Keratinocyte (primary cell): ENCODE measurements around the gene CIB1. TPM values are rescaled to one million over a fixed set of nuclear protein-coding genes. Genes with fewer than 3 reads are reported as not detected.

Experiments
- DNase-seq: peaks from one replicate; pipeline ENCODE4 v3.0.0-alpha.2; 2011; ENCODE audit warnings: low read depth, missing footprints, low spot score
- FAIRE-seq: peaks from 2 replicates; lab custom pipeline; 2011; peaks lifted over from hg19 to GRCh38; lab: Jason Lieb, UNC
- H2AFZ ChIP-seq: 2 replicates; pipeline ENCODE4 v1.6.0; 2012; ENCODE audit warnings: low read length, control low read depth, inconsistent platforms; ENCODE audit not compliant: control insufficient read depth
- H3K27ac ChIP-seq: 2 replicates; pipeline ENCODE4 v1.5.1; 2011; ENCODE audit warnings: low read length; ENCODE audit not compliant: control insufficient read depth, insufficient read depth
- H3K27me3 ChIP-seq: 3 replicates; pipeline ENCODE4 v1.6.0; 2011; ENCODE audit warnings: low read length; ENCODE audit not compliant: control insufficient read depth, insufficient read depth; ENCODE audit errors: extremely low read depth
- H3K36me3 ChIP-seq, 2 experiments: 2 replicates in 1 of 2; 3 replicates in 1 of 2; pipeline ENCODE4 v1.5.1; 2011; ENCODE audit warnings: low read length in 2 of 2, mild to moderate bottlenecking in 1 of 2; ENCODE audit not compliant: control insufficient read depth in 2 of 2, insufficient read depth in 2 of 2; ENCODE audit errors: extremely low read depth in 1 of 2
- H3K4me1 ChIP-seq: 3 replicates; pipeline ENCODE4 v1.5.1; 2011; ENCODE audit warnings: low read length; ENCODE audit not compliant: control insufficient read depth, insufficient read depth; ENCODE audit errors: extremely low read depth
- H3K4me2 ChIP-seq: 3 replicates; pipeline ENCODE4 v1.6.0; 2011; ENCODE audit warnings: low read depth, low read length; ENCODE audit not compliant: control insufficient read depth, insufficient read depth; ENCODE audit errors: extremely low read depth
- H3K4me3 ChIP-seq, 3 experiments: fragments of 200-600 bp in 1 of 3; sonication (generic) in 1 of 3; 2 replicates in 2 of 3; 3 replicates in 1 of 3; pipeline ENCODE4 v1.5.1; 2011 to 2016; ENCODE audit warnings: low read length in 3 of 3, mild to moderate bottlenecking in 3 of 3, control low read depth in 2 of 3, inconsistent platforms in 1 of 3, low read depth in 1 of 3, mixed read lengths in 1 of 3, mixed run types in 1 of 3, moderate library complexity in 1 of 3; ENCODE audit not compliant: control insufficient read depth in 2 of 3, insufficient read depth in 2 of 3; ENCODE audit errors: extremely low read depth in 1 of 3
- H3K79me2 ChIP-seq: 2 replicates; pipeline ENCODE4 v1.6.0; 2012; ENCODE audit warnings: low read length; ENCODE audit not compliant: control insufficient read depth, insufficient read depth
- H3K9ac ChIP-seq: 3 replicates; pipeline ENCODE4 v1.6.0; 2011; ENCODE audit warnings: low read length; ENCODE audit not compliant: control insufficient read depth, insufficient read depth; ENCODE audit errors: extremely low read depth
- H3K9me1 ChIP-seq: 3 replicates; pipeline ENCODE4 v1.6.0; 2011; ENCODE audit warnings: low read length; ENCODE audit not compliant: control insufficient read depth, insufficient read depth; ENCODE audit errors: extremely low read depth
- H3K9me3 ChIP-seq: 2 replicates; pipeline ENCODE4 v1.5.1; 2012; ENCODE audit warnings: low read depth, low read length; ENCODE audit not compliant: control insufficient read depth
- H4K20me1 ChIP-seq: 3 replicates; pipeline ENCODE4 v1.6.0; 2011; ENCODE audit warnings: low read length; ENCODE audit not compliant: control insufficient read depth, insufficient read depth; ENCODE audit errors: extremely low read depth
- CTCF ChIP-seq, 3 experiments: IDR thresholded peaks in 1 of 3; conservative IDR thresholded peaks in 1 of 3; optimal IDR thresholded peaks in 1 of 3; 2 replicates in 2 of 3; 3 replicates in 1 of 3; pipeline versions ENCODE3 to v1.5.1; 2011; ENCODE audit warnings: low read length in 3 of 3, mild to moderate bottlenecking in 3 of 3, moderate library complexity in 2 of 3, control low read depth in 1 of 3, inconsistent platforms in 1 of 3; ENCODE audit not compliant: insufficient read depth in 2 of 3; ENCODE audit errors: extremely low read depth in 1 of 3
- EZH2 ChIP-seq: IDR thresholded peaks from one replicate; pipeline ENCODE4 v1.6.1; 2012; ENCODE audit warnings: inconsistent platforms, mild to moderate bottlenecking, low read length, moderate library complexity
- dilution Hi-C: fragments of 300-500 bp; cut with MboI; formaldehyde crosslinking; loops from one replicate; pipeline ENCODE4 v1.7.0; 2020; ENCODE audit warnings: low sequenced_read_pairs; ENCODE audit not compliant: extremely low pct_ligation_motif_present
- polyA plus RNA-seq, 5 experiments: library from polyadenylated mRNA; depleted of rRNA in 3 of 5; stranded (reverse) in 3 of 5; stranded (forward) in 1 of 5; unstranded in 1 of 5; fragments of >200 nt; gene quantifications; 1 replicate in 1 of 5; 2 replicates in 3 of 5; 3 replicates in 1 of 5; pipeline versions ENCODE4 v1.2.1 to v1.2.3, GENCODE V29; 2011 to 2012; ENCODE audit warnings: missing spikeins in 2 of 5, low read depth in 1 of 5, low replicate concordance in 1 of 5

CIB1 gene
- polyA plus RNA-seq, 1 donor (not counting 4 experiments of a cell fraction or from before 2014, with no cell fraction given): 70.9 TPM

GRCh38 chr15:90211009-90211408 is 22.7 kb downstream of the CIB1 start:
- H3K79me2 ChIP-seq: peaks cover 76% of the 10 kb centered on the region
- H3K27me3 ChIP-seq: no peaks in the 10 kb centered on the region
- DNase-seq (no peak), FAIRE-seq (no peak)
- H3K9me1 ChIP-seq: no peaks in the 10 kb centered on the region
- TF ChIP-seq CTCF (optimal IDR thresholded peaks at IDR 0.05 in 1 of 3, IDR thresholded peaks at IDR 0.05 in 1 of 3, conservative IDR thresholded peaks at IDR 0.05 in 1 of 3; ENCODE audit: extremely low read depth in 1 of 3, insufficient read depth in 2 of 3, low read length in 3 of 3) (no peak), EZH2 (no peak)
- H3K4me3 ChIP-seq: no peak overlapping the region
- peaks cover 64% of the 10 kb centered on the region for H3K4me1 ChIP-seq
- H4K20me1 ChIP-seq: no peaks in the 10 kb centered on the region
- H2AFZ ChIP-seq: no peak overlapping the region
- peak overlapping the region; percentile 98 for H3K27ac ChIP-seq
- no peaks in the 10 kb centered on the region for H3K9me3 ChIP-seq
- H3K9ac ChIP-seq: peak overlapping the region; percentile 88
- peaks cover 13 to 60% of the 10 kb centered on the region in 2 experiments for H3K36me3 ChIP-seq
- dilution Hi-C loops: no loop called here
- H3K4me2 ChIP-seq: peak overlapping the region; percentile 91

- no peak for FAIRE-seq
- no peaks in the 10 kb centered on the region for H4K20me1 ChIP-seq
- dilution Hi-C loops: no loop called here
- H2AFZ ChIP-seq: no peak overlapping the region
- peaks cover 13 to 60% of the 10 kb centered on the region in 2 experiments for H3K36me3 ChIP-seq
- DNase-seq: no peak
- no peaks in the 10 kb centered on the region for H3K9me3 ChIP-seq
- H3K4me3 ChIP-seq: no peak overlapping the region
- peaks cover 68% of the 10 kb centered on the region for H3K4me1 ChIP-seq
- H3K79me2 ChIP-seq: peaks cover 76% of the 10 kb centered on the region
- H3K27me3 ChIP-seq: no peaks in the 10 kb centered on the region
- peak overlapping the region; percentile 98 for H3K27ac ChIP-seq
- no peak for TF ChIP-seq CTCF (optimal IDR thresholded peaks at IDR 0.05 in 1 of 3, IDR thresholded peaks at IDR 0.05 in 1 of 3, conservative IDR thresholded peaks at IDR 0.05 in 1 of 3; ENCODE audit: extremely low read depth in 1 of 3, insufficient read depth in 2 of 3, low read length in 3 of 3)
- no peak for TF ChIP-seq EZH2
- no peaks in the 10 kb centered on the region for H3K9me1 ChIP-seq
- H3K4me2 ChIP-seq: peak overlapping the region; percentile 91
- H3K9ac ChIP-seq: peak overlapping the region; percentile 88
These were observed 23.1 kb downstream of the CIB1 start for GRCh38 chr15:90210593-90210992.
